ENCODE measurements around the gene FXYD1. TPM values are rescaled to one million over a fixed set of nuclear protein-coding genes. Genes with fewer than 3 reads are reported as not detected.

The FXYD1 gene
- total RNA-seq, 1 experiment from 2014 or later: not detected

GRCh38 chr19:35105411-35106290 is 33.0 kb upstream of the FXYD1 start:
- no peak for ATAC-seq
- CTCF ChIA-PET: no interaction called here
- no peaks in the 10 kb centered on the region for H3K36me3 ChIP-seq (ENCODE audit: control insufficient read depth, insufficient read depth, low read length)
- no TSS peak for BruUV-seq (replicated peaks)
- intact Hi-C loops (cut with micrococcal nuclease; ENCODE audit: unreplicated experiment) (no loop called here), in situ Hi-C loops (cut with HindIII; ENCODE audit: low pct_unique_long_range_greater_than_20kb, low sequenced_read_pairs) (no loop called here)
- TF ChIP-seq POLR2AphosphoS5 (IDR thresholded peaks at IDR 0.05; ENCODE audit: low read depth, low read length) (no peak), SIN3A (IDR thresholded peaks at IDR 0.05; ENCODE audit: borderline replicate concordance, insufficient read depth, low read depth, low read length) (no peak), TCF7L2 (IDR thresholded peaks at IDR 0.05; ENCODE audit: low read depth, low read length) (no peak), REST (IDR thresholded peaks at IDR 0.05; ENCODE audit: insufficient read depth in 1 of 2, low read depth in 2 of 2, low read length in 1 of 2) (no peak), CTCF (IDR thresholded peaks at IDR 0.05) (no peak)
- no peaks in the 10 kb centered on the region for H3K27me3 ChIP-seq (ENCODE audit: control insufficient read depth, insufficient read depth, low read length)
- H3K4me3 ChIP-seq (ENCODE audit: low read depth in 2 of 2, low read length in 2 of 2): no peak overlapping the region
- no peaks in the 10 kb centered on the region for H3K9me3 ChIP-seq (ENCODE audit: control insufficient read depth, insufficient read depth, low read depth, low read length)
- POLR2A ChIA-PET: no interaction called here
- H3K27ac ChIP-seq (ENCODE audit: low read length): no peak overlapping the region
- H3K4me1 ChIP-seq (ENCODE audit: control insufficient read depth, insufficient read depth, low read length): no peaks in the 10 kb centered on the region
- DNase-seq (ENCODE audit: low read depth, low spot score): no peak

- TF ChIP-seq SIN3A (IDR thresholded peaks at IDR 0.05; ENCODE audit: borderline replicate concordance, insufficient read depth, low read depth, low read length) (no peak), REST (IDR thresholded peaks at IDR 0.05; ENCODE audit: insufficient read depth in 1 of 2, low read depth in 2 of 2, low read length in 1 of 2) (no peak), POLR2AphosphoS5 (IDR thresholded peaks at IDR 0.05; ENCODE audit: low read depth, low read length) (no peak), CTCF (IDR thresholded peaks at IDR 0.05) (no peak), TCF7L2 (IDR thresholded peaks at IDR 0.05; ENCODE audit: low read depth, low read length) (no peak)
- no peak for ATAC-seq
- Histone ChIP-seq H3K36me3 (ENCODE audit: control insufficient read depth, insufficient read depth, low read length) (no peaks in the 10 kb centered on the region), H3K9me3 (ENCODE audit: control insufficient read depth, insufficient read depth, low read depth, low read length) (no peaks in the 10 kb centered on the region), H3K4me3 (ENCODE audit: low read depth in 2 of 2, low read length in 2 of 2) (no peak overlapping the region), H3K27me3 (ENCODE audit: control insufficient read depth, insufficient read depth, low read length) (no peaks in the 10 kb centered on the region), H3K27ac (ENCODE audit: low read length) (no peak overlapping the region), H3K4me1 (ENCODE audit: control insufficient read depth, insufficient read depth, low read length) (no peaks in the 10 kb centered on the region)
- intact Hi-C loops (cut with micrococcal nuclease; ENCODE audit: unreplicated experiment): no loop called here
- no peak for DNase-seq (ENCODE audit: low read depth, low spot score)
- ChIA-PET POLR2A (no interaction called here), CTCF (no interaction called here)
- in situ Hi-C loops (cut with HindIII; ENCODE audit: low pct_unique_long_range_greater_than_20kb, low sequenced_read_pairs): no loop called here
- BruUV-seq (replicated peaks): no TSS peak
These were observed 32.4 kb upstream of the FXYD1 start for GRCh38 chr19:35106291-35106583.

All from Panc1 (cell line).